Gastrocnemius medialis (tissue), 4 donors: ENCODE measurements around the gene ZC2HC1B.

Source experiments
- POLR2A ChIP-seq, 2 donors: fragments of 450-650 bp; IDR thresholded peaks; one replicate each; pipeline ENCODE4 v1.6.1; 2017; ENCODE audit warnings: antibody characterized with exemption in 2 of 2, mild to moderate bottlenecking in 2 of 2, moderate library complexity in 2 of 2
- TF ChIP-seq, protein P1 (sequence below), 5 experiments: fragments of 450-650 bp in 3 of 5; fragments of 200-600 bp in 2 of 5; sonication (generic) in 2 of 5; IDR thresholded peaks in 4 of 5; conservative IDR thresholded peaks in 1 of 5; 1 replicate in 4 of 5; 2 replicates in 1 of 5; pipeline ENCODE4 v1.5.1; 2016 to 2019; ENCODE audit warnings: antibody characterized with exemption in 5 of 5, mild to moderate bottlenecking in 3 of 5, moderate library complexity in 3 of 5

DNA sequence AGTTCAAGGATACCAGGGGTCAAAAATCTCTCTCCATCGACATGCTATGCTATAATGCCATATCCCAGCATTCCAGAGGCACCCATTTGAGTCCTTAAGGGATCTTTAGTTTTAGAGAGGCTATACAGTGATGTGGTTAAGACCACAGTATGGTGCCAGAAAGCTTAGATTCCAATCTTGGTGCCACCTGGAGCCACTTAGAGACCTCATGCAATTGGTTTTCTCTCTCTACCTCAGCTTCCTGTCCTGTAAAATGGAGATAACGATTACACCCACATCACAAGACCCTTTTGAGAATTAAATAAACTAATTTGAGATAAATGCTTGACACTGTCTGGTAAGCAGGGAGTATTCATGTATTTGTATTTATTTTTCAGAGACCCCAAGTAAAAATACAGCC is 104.8 kb downstream of the ZC2HC1B start:
- TF ChIP-seq, protein P1, sequence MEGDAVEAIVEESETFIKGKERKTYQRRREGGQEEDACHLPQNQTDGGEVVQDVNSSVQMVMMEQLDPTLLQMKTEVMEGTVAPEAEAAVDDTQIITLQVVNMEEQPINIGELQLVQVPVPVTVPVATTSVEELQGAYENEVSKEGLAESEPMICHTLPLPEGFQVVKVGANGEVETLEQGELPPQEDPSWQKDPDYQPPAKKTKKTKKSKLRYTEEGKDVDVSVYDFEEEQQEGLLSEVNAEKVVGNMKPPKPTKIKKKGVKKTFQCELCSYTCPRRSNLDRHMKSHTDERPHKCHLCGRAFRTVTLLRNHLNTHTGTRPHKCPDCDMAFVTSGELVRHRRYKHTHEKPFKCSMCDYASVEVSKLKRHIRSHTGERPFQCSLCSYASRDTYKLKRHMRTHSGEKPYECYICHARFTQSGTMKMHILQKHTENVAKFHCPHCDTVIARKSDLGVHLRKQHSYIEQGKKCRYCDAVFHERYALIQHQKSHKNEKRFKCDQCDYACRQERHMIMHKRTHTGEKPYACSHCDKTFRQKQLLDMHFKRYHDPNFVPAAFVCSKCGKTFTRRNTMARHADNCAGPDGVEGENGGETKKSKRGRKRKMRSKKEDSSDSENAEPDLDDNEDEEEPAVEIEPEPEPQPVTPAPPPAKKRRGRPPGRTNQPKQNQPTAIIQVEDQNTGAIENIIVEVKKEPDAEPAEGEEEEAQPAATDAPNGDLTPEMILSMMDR (IDR thresholded peaks at IDR 0.05 in 4 of 5, conservative IDR thresholded peaks at IDR 0.05 in 1 of 5), result no peak
- TF ChIP-seq POLR2A (IDR thresholded peaks at IDR 0.05), result no peak
